HCT116 (cell line): ENCODE measurements around the gene SMCO4. TPM values are rescaled to one million over a fixed set of nuclear protein-coding genes. Genes with fewer than 3 reads are reported as not detected.

Experiments
- ATAC-seq: fragments of 200-7000 bp; cut with Tn5 transposase; 2 replicates; pipeline ENCODE4 v1.9.1; 2020; ENCODE audit warnings: mild to moderate bottlenecking, moderate library complexity
- BruUV-seq: library from RNA; stranded (reverse); fragments of 400-500 nt; replicated peaks from 2 replicates; lab custom pipeline; 2021; lab: Mats Ljungman, UMichigan
- CTCF ChIA-PET: fragments of 300-600 bp; sonication (Branson Sonifier 250); formaldehyde crosslinking; loops from one replicate; lab custom pipeline; 2021; ENCODE audit warnings: antibody characterized with exemption; lab: Charles Lee
- POLR2A ChIA-PET: fragments of 300-600, 350-600 bp; sonication (Branson Sonifier 250); formaldehyde crosslinking; loops from one replicate; lab custom pipeline; 2021; ENCODE audit warnings: antibody characterized with exemption; lab: Charles Lee
- RAD21 ChIA-PET, 2 experiments: fragments of 300-600 bp; sonication (Branson Sonifier 250); formaldehyde crosslinking; loops; one replicate each; lab custom pipeline; 2023; ENCODE audit warnings: low total read pairs in 2 of 2; ENCODE audit not compliant: uncharacterized antibody in 2 of 2, unreplicated experiment in 2 of 2, low non-redundant PET in 1 of 2; lab: Charles Lee
- DNase-seq: peaks from one replicate; pipeline ENCODE4 v3.0.0-alpha.2; 2010; ENCODE audit warnings: low read depth, low spot score
- H2AFZ ChIP-seq: fragments of 200-600 bp; shearing (Covaris generic), sonication (generic); 2 replicates; pipeline ENCODE4 v1.6.1; 2017; ENCODE audit warnings: low read depth, mixed run types, mixed read lengths, antibody characterized with exemption, low read length; ENCODE audit not compliant: poor library complexity, severe bottlenecking
- H3K27ac ChIP-seq: 2 replicates; pipeline ENCODE4 v1.5.1; 2012; ENCODE audit warnings: low read depth, low read length
- H3K27me3 ChIP-seq: fragments of 200-600 bp; sonication (generic); 2 replicates; pipeline ENCODE4 v1.6.1; 2016; ENCODE audit warnings: mixed run types, low read length, mixed read lengths; ENCODE audit not compliant: insufficient read depth
- H3K36me3 ChIP-seq, 2 experiments: fragments of 200-500 bp in 1 of 2; fragments of 200-600 bp in 1 of 2; sonication (Bioruptor generic) in 1 of 2; sonication (generic) in 1 of 2; 2 replicates each; pipeline versions ENCODE4 v1.5.1 to v1.6.1; 2014 to 2016; ENCODE audit warnings: low read length in 2 of 2, inconsistent platforms in 1 of 2, mixed read lengths in 1 of 2, mixed run types in 1 of 2; ENCODE audit not compliant: insufficient read depth in 2 of 2, control insufficient read depth in 1 of 2
- H3K4me1 ChIP-seq, 2 experiments: fragments of 200-600 bp in 1 of 2; sonication (generic) in 1 of 2; 2 replicates each; pipeline versions ENCODE4 v1.5.1 to v1.6.1; 2012 to 2017; ENCODE audit warnings: low read length in 2 of 2, inconsistent platforms in 1 of 2, mild to moderate bottlenecking in 1 of 2, mixed read lengths in 1 of 2, mixed run types in 1 of 2, moderate library complexity in 1 of 2; ENCODE audit not compliant: insufficient read depth in 2 of 2, control insufficient read depth in 1 of 2
- H3K4me2 ChIP-seq: fragments of 200-600 bp; sonication (generic); 2 replicates; pipeline ENCODE4 v1.6.1; 2017; ENCODE audit warnings: mixed run types, low read length, mixed read lengths
- H3K4me3 ChIP-seq, 2 experiments: fragments of 200-600 bp in 1 of 2; sonication (generic) in 1 of 2; replicated peaks in 1 of 2; 2 replicates each; pipeline ENCODE4 v1.5.1; 2011 to 2016; ENCODE audit warnings: low read length in 2 of 2, control low read depth in 1 of 2, low read depth in 1 of 2, mild to moderate bottlenecking in 1 of 2, mixed read lengths in 1 of 2, mixed run types in 1 of 2
- H3K79me2 ChIP-seq: fragments of 200-600 bp; sonication (generic); 2 replicates; pipeline ENCODE4 v1.6.1; 2017; ENCODE audit warnings: mild to moderate bottlenecking, mixed run types, low read length, moderate library complexity, mixed read lengths; ENCODE audit not compliant: insufficient read depth
- H3K9ac ChIP-seq: fragments of 200-600 bp; sonication (generic); 2 replicates; pipeline ENCODE4 v1.6.1; 2016; ENCODE audit warnings: low read length, mixed read lengths
- H3K9me2 ChIP-seq: fragments of 200-600 bp; sonication (generic), shearing (Covaris generic); 2 replicates; pipeline ENCODE4 v1.6.1; 2017; ENCODE audit warnings: mixed run types, mild to moderate bottlenecking, moderate library complexity; ENCODE audit not compliant: insufficient read depth
- H3K9me3 ChIP-seq, 2 experiments: fragments of 200-500 bp in 1 of 2; fragments of 200-600 bp in 1 of 2; sonication (Bioruptor generic) in 1 of 2; sonication (generic) in 1 of 2; 2 replicates each; pipeline ENCODE4 v1.6.1; 2014 to 2017; ENCODE audit warnings: low read length in 2 of 2, mixed read lengths in 2 of 2, inconsistent platforms in 1 of 2, low read depth in 1 of 2, mild to moderate bottlenecking in 1 of 2, mixed run types in 1 of 2, moderate library complexity in 1 of 2; ENCODE audit not compliant: control insufficient read depth in 1 of 2, insufficient read depth in 1 of 2
- H4K20me1 ChIP-seq: fragments of 200-600 bp; sonication (generic), shearing (Covaris generic); 2 replicates; pipeline ENCODE4 v1.6.1; 2017; ENCODE audit warnings: mixed run types, mild to moderate bottlenecking, moderate library complexity; ENCODE audit not compliant: insufficient read depth
- ATF3 ChIP-seq: IDR thresholded peaks from 2 replicates; pipeline ENCODE4 v1.6.1; 2012
- CEBPB ChIP-seq: IDR thresholded peaks from 2 replicates; pipeline ENCODE4 v1.6.1; 2012; ENCODE audit warnings: low read depth
- CTCF ChIP-seq, 3 experiments: fragments of 200-600 bp in 1 of 3; sonication (generic) in 1 of 3; IDR thresholded peaks in 2 of 3; conservative IDR thresholded peaks in 1 of 3; 2 replicates each; pipeline ENCODE4 v1.5.1; 2012 to 2017; ENCODE audit warnings: low read depth in 2 of 3, low read length in 2 of 3, antibody characterized with exemption in 1 of 3, borderline replicate concordance in 1 of 3, control low read depth in 1 of 3, mild to moderate bottlenecking in 1 of 3, mixed read lengths in 1 of 3, mixed run types in 1 of 3, moderate library complexity in 1 of 3; ENCODE audit not compliant: insufficient read depth in 1 of 3
- EGR1 ChIP-seq: IDR thresholded peaks from 2 replicates; pipeline ENCODE4 v1.6.1; 2012; ENCODE audit warnings: low read depth
- ELF1 ChIP-seq: IDR thresholded peaks from 2 replicates; pipeline ENCODE4 v1.6.1; 2012; ENCODE audit warnings: low read depth, borderline replicate concordance
- EZH2 ChIP-seq: fragments of 200-600 bp; sonication (generic); IDR thresholded peaks from 2 replicates; pipeline ENCODE4 v1.6.1; 2017; ENCODE audit warnings: antibody characterized with exemption, mixed run types
- JUND ChIP-seq: IDR thresholded peaks from 2 replicates; pipeline ENCODE4 v1.6.1; 2012
- POLR2AphosphoS5 ChIP-seq: IDR thresholded peaks from 2 replicates; pipeline ENCODE4 v1.6.1; 2011; ENCODE audit warnings: mild to moderate bottlenecking, low read depth, low read length, moderate library complexity
- RAD21 ChIP-seq: IDR thresholded peaks from 2 replicates; pipeline ENCODE4 v1.6.1; 2012; ENCODE audit warnings: low read depth, mild to moderate bottlenecking
- REST ChIP-seq: IDR thresholded peaks from 2 replicates; pipeline ENCODE4 v1.6.1; 2012; ENCODE audit warnings: low read depth
- SIN3A ChIP-seq: IDR thresholded peaks from 2 replicates; pipeline ENCODE4 v1.6.1; 2012; ENCODE audit warnings: low read depth
- SP1 ChIP-seq: IDR thresholded peaks from 2 replicates; pipeline ENCODE4 v1.6.1; 2012; ENCODE audit warnings: low read depth
- SRF ChIP-seq: IDR thresholded peaks from 2 replicates; pipeline ENCODE4 v1.6.1; 2012; ENCODE audit warnings: low read depth
- TCF7L2 ChIP-seq: IDR thresholded peaks from 2 replicates; pipeline ENCODE4 v1.7.0; 2011; ENCODE audit warnings: borderline replicate concordance, inconsistent platforms; ENCODE audit not compliant: insufficient read depth, insufficient read length; ENCODE audit errors: extremely low read depth
- YY1 ChIP-seq: IDR thresholded peaks from 2 replicates; pipeline ENCODE4 v1.6.1; 2011; ENCODE audit warnings: low read length, low read depth, moderate library complexity, mild to moderate bottlenecking; ENCODE audit not compliant: insufficient replicate concordance; ENCODE audit errors: extremely low read depth
- ZBTB33 ChIP-seq: IDR thresholded peaks from 2 replicates; pipeline ENCODE4 v1.6.1; 2011; ENCODE audit warnings: mild to moderate bottlenecking, low read length, moderate library complexity; ENCODE audit not compliant: insufficient replicate concordance; ENCODE audit errors: extremely low read depth
- ZFX ChIP-seq: fragments of 450-650 bp; IDR thresholded peaks from 2 replicates; pipeline ENCODE4 v1.6.1; 2017
- intact Hi-C: fragments of 100-400 bp; cut with micrococcal nuclease; formaldehyde crosslinking; loops from 2 replicates; pipeline ENCODE4 v1.10.0; 2022
- total RNA-seq: library from RNA; stranded (reverse); gene quantifications from one replicate; pipeline ENCODE4 v1.2.1, GENCODE V29; 2021; ENCODE audit not compliant: unreplicated experiment

The SMCO4 gene
- total RNA-seq, 1 experiment from 2014 or later = 23.1 TPM

- BruUV-seq = no TSS peak
- CTCF ChIA-PET = no interaction called here
These were observed 69.1 kb downstream of the SMCO4 start for GRCh38 chr11:93474123-93474522.

More at GRCh38 chr11:93474123-93474522, 69.1 kb downstream of the SMCO4 start:
- Histone ChIP-seq H3K9me3 (no peaks in the 10 kb centered on the region), H3K4me2 (no peak overlapping the region), H3K9me2 (no peaks in the 10 kb centered on the region), H3K36me3 (no peaks in the 10 kb centered on the region), H3K4me3 (no peak overlapping the region), H3K9ac (no peak overlapping the region), H3K4me1 (no peaks in the 10 kb centered on the region), H3K79me2 (no peaks in the 10 kb centered on the region), H3K27ac (no peak overlapping the region), H4K20me1 (no peaks in the 10 kb centered on the region), H2AFZ (no peak overlapping the region), H3K27me3 (no peaks in the 10 kb centered on the region)
- intact Hi-C loops = no loop called here
- TF ChIP-seq ELF1 (no peak), REST (no peak), ATF3 (no peak), SIN3A (no peak), EGR1 (no peak), CTCF (IDR thresholded peaks at IDR 0.05 in 2 of 3, conservative IDR thresholded peaks at IDR 0.05 in 1 of 3; ENCODE audit: borderline replicate concordance in 1 of 3, insufficient read depth in 1 of 3, low read depth in 2 of 3, low read length in 2 of 3) (no peak), EZH2 (no peak), YY1 (no peak), ZFX (no peak), POLR2AphosphoS5 (no peak), SRF (no peak), SP1 (no peak), CEBPB (no peak), ZBTB33 (no peak), TCF7L2 (no peak), RAD21 (no peak), JUND (no peak)
- ATAC-seq = no peak
- POLR2A ChIA-PET = no interaction called here
- no peak for DNase-seq
- RAD21 ChIA-PET = no interaction called here
